H9 (cell line): ENCODE results near the gene FAM24A. TPM values are rescaled to one million over a fixed set of nuclear protein-coding genes. Genes with fewer than 3 reads are reported as not detected.

Source experiments
- DNase-seq: peaks from one replicate; pipeline ENCODE4 v3.0.0-alpha.2; 2017
- H2AFZ ChIP-seq: one replicate; pipeline ENCODE4 v1.6.1; 2013; ENCODE audit warnings: mild to moderate bottlenecking, low read length, control low read depth, moderate library complexity
- H2AK5ac ChIP-seq: 2 replicates; pipeline ENCODE4 v1.6.1; 2013; ENCODE audit warnings: low read length, control low read depth, mixed read lengths; ENCODE audit not compliant: insufficient read length
- H2BK120ac ChIP-seq: one replicate; pipeline ENCODE4 v1.6.1; 2013; ENCODE audit warnings: low read depth, mild to moderate bottlenecking, low read length, control low read depth, inconsistent platforms; ENCODE audit not compliant: poor library complexity, severe bottlenecking
- H2BK12ac ChIP-seq: 2 replicates; pipeline ENCODE4 v1.6.1; 2013; ENCODE audit warnings: low read length, control low read depth, mixed read lengths, low read depth; ENCODE audit not compliant: insufficient read length
- H2BK15ac ChIP-seq: 2 replicates; pipeline ENCODE4 v1.6.1; 2013; ENCODE audit warnings: low read depth, low read length, control low read depth
- H2BK20ac ChIP-seq: one replicate; pipeline ENCODE4 v1.6.1; 2013; ENCODE audit warnings: low read depth, mild to moderate bottlenecking, low read length, control low read depth, inconsistent platforms; ENCODE audit not compliant: poor library complexity, severe bottlenecking
- H2BK5ac ChIP-seq: 2 replicates; pipeline ENCODE4 v1.6.1; 2013; ENCODE audit warnings: low read length, control low read depth, mixed read lengths; ENCODE audit not compliant: insufficient read length
- H3K14ac ChIP-seq: 2 replicates; pipeline ENCODE4 v1.6.1; 2013; ENCODE audit warnings: low read length, control low read depth; ENCODE audit not compliant: insufficient read depth
- H3K18ac ChIP-seq: 2 replicates; pipeline ENCODE4 v1.6.1; 2013; ENCODE audit warnings: low read depth, mild to moderate bottlenecking, mixed read lengths, low read length, control low read depth; ENCODE audit not compliant: insufficient read length
- H3K23ac ChIP-seq: 2 replicates; pipeline ENCODE4 v1.6.1; 2013; ENCODE audit warnings: low read length, control low read depth, mixed read lengths, low read depth; ENCODE audit not compliant: insufficient read length
- H3K23me2 ChIP-seq: 2 replicates; pipeline ENCODE4 v1.6.1; 2013; ENCODE audit warnings: low read depth, mild to moderate bottlenecking, mixed read lengths, low read length, control low read depth; ENCODE audit not compliant: insufficient read length, poor library complexity, severe bottlenecking
- H3K27ac ChIP-seq: 2 replicates; pipeline ENCODE4 v1.5.1; 2013; ENCODE audit warnings: low read length, control low read depth, mixed read lengths, low read depth; ENCODE audit not compliant: insufficient read length
- H3K27me3 ChIP-seq: 2 replicates; pipeline ENCODE4 v1.6.1; 2013; ENCODE audit warnings: low read length, control low read depth, inconsistent platforms; ENCODE audit not compliant: insufficient read depth
- H3K4ac ChIP-seq: 2 replicates; pipeline ENCODE4 v1.6.1; 2013; ENCODE audit warnings: low read depth, mild to moderate bottlenecking, control low read depth, inconsistent platforms, low read length, moderate library complexity
- H3K4me1 ChIP-seq: 2 replicates; pipeline ENCODE4 v1.6.1; 2013; ENCODE audit warnings: low read length, control low read depth, inconsistent platforms; ENCODE audit not compliant: insufficient read depth
- H3K4me2 ChIP-seq: 2 replicates; pipeline ENCODE4 v1.6.1; 2013; ENCODE audit warnings: low read length, control low read depth, mixed read lengths; ENCODE audit not compliant: insufficient read length, insufficient read depth
- H3K56ac ChIP-seq: 2 replicates; pipeline ENCODE4 v1.6.1; 2013; ENCODE audit warnings: low read depth, mild to moderate bottlenecking, mixed read lengths, low read length, control low read depth; ENCODE audit not compliant: insufficient read length
- H3K79me1 ChIP-seq: 2 replicates; pipeline ENCODE4 v1.6.1; 2013; ENCODE audit warnings: low read depth, mild to moderate bottlenecking, moderate library complexity, low read length, control low read depth, inconsistent platforms; ENCODE audit not compliant: insufficient read depth, poor library complexity, severe bottlenecking
- H3K79me2 ChIP-seq: 2 replicates; pipeline ENCODE4 v1.6.1; 2013; ENCODE audit warnings: low read length, control low read depth, inconsistent platforms; ENCODE audit not compliant: insufficient read depth
- H3K9ac ChIP-seq: 2 replicates; pipeline ENCODE4 v1.6.1; 2013; ENCODE audit warnings: low read length, control low read depth, mixed read lengths; ENCODE audit not compliant: insufficient read length; ENCODE audit errors: extremely low read depth
- H3K9me3 ChIP-seq: one replicate; pipeline ENCODE4 v1.6.1; 2013; ENCODE audit warnings: low read depth, low read length, inconsistent platforms; ENCODE audit not compliant: control insufficient read depth
- H3T11ph ChIP-seq: one replicate; pipeline ENCODE4 v1.6.1; 2013; ENCODE audit warnings: mild to moderate bottlenecking, low read length, control low read depth, inconsistent platforms
- H4K20me1 ChIP-seq: one replicate; pipeline ENCODE4 v1.6.1; 2013; ENCODE audit not compliant: control insufficient read depth, insufficient read length, insufficient read depth
- H4K5ac ChIP-seq: 2 replicates; pipeline ENCODE4 v1.6.1; 2013; ENCODE audit warnings: low read depth, mild to moderate bottlenecking, mixed read lengths, low read length, control low read depth; ENCODE audit not compliant: insufficient read length
- H4K8ac ChIP-seq: replicated peaks from 2 replicates; pipeline ENCODE4 v1.6.1; 2013; ENCODE audit warnings: low read length, control low read depth, mixed read lengths, low read depth; ENCODE audit not compliant: insufficient read length
- H4K91ac ChIP-seq: 2 replicates; pipeline ENCODE4 v1.6.1; 2013; ENCODE audit warnings: low read depth, mild to moderate bottlenecking, moderate library complexity, mixed read lengths, low read length, control low read depth; ENCODE audit not compliant: insufficient read length
- H3K27ac Mint-ChIP-seq, 3 experiments: 2 replicates in 2 of 3; 3 replicates in 1 of 3; pipeline ENCODE4 v1.8.0; 2020 to 2021; ENCODE audit warnings: mixed read lengths in 3 of 3, mild to moderate bottlenecking in 1 of 3, moderate library complexity in 1 of 3
- H3K27me3 Mint-ChIP-seq: 2 replicates; pipeline ENCODE4 v1.8.0; 2021; ENCODE audit warnings: low read depth, mild to moderate bottlenecking, moderate library complexity, mixed read lengths
- H3K36me3 Mint-ChIP-seq, 3 experiments: 2 replicates in 2 of 3; 3 replicates in 1 of 3; pipeline ENCODE4 v1.8.0; 2020 to 2021; ENCODE audit warnings: low read depth in 3 of 3, mixed read lengths in 3 of 3; ENCODE audit not compliant: insufficient read depth in 1 of 3
- H3K4me1 Mint-ChIP-seq, 2 experiments: 2 replicates each; pipeline ENCODE4 v1.8.0; 2020; ENCODE audit warnings: mixed read lengths in 2 of 2
- H3K4me3 Mint-ChIP-seq, 2 experiments: 2 replicates in 1 of 2; 3 replicates in 1 of 2; pipeline ENCODE4 v1.8.0; 2020 to 2021; ENCODE audit warnings: mild to moderate bottlenecking in 2 of 2, mixed read lengths in 2 of 2, moderate library complexity in 1 of 2
- H3K9me3 Mint-ChIP-seq, 2 experiments: 2 replicates in 1 of 2; 3 replicates in 1 of 2; pipeline ENCODE4 v1.8.0; 2020; ENCODE audit warnings: mild to moderate bottlenecking in 2 of 2, mixed read lengths in 2 of 2, moderate library complexity in 1 of 2
- CTCF ChIP-seq: fragments of 200-600 bp; sonication (generic); conservative IDR thresholded peaks from 3 replicates; pipeline ENCODE4 v1.8.0; 2021; ENCODE audit warnings: antibody characterized with exemption, mild to moderate bottlenecking
- WGBS: extraction: QIAGEN DNeasy Blood & Tissue Kit; methylation state at CpG from one replicate; pipeline ENCODE4 v1.1.7; 2013; ENCODE audit warnings: missing lambda C conversion rate, low lambda C conversion rate, mixed read lengths; ENCODE audit not compliant: insufficient read length; ENCODE audit errors: extremely low coverage; 5-methylcytosine and 5-hydroxymethylcytosine counted together
- total RNA-seq: library from RNA; stranded (reverse); gene quantifications from 2 replicates; pipeline ENCODE4 v1.2.1, GENCODE V29; 2021

FAM24A gene
- total RNA-seq, 1 experiment from 2014 or later = not detected

- Histone ChIP-seq H3K4ac (no peak overlapping the region), H3K79me2 (no peaks in the 10 kb centered on the region), H2BK12ac (no peak overlapping the region), H3K23ac (no peak overlapping the region), H2BK20ac (no peak overlapping the region), H2AK5ac (no peak overlapping the region), H3K79me1 (no peaks in the 10 kb centered on the region), H3K56ac (no peak overlapping the region), H2BK15ac (no peak overlapping the region), H2AFZ (no peak overlapping the region), H3K27ac (no peak overlapping the region), H2BK5ac (no peak overlapping the region), H2BK120ac (no peak overlapping the region), H3T11ph (no peak overlapping the region), H3K4me1 (no peaks in the 10 kb centered on the region), H3K9me3 (no peaks in the 10 kb centered on the region), H4K20me1 (no peaks in the 10 kb centered on the region), H3K23me2 (no peaks in the 10 kb centered on the region), H4K5ac (no peak overlapping the region), H4K91ac (no peak overlapping the region), H3K18ac (no peak overlapping the region), H3K9ac (no peak overlapping the region), H3K4me2 (no peak overlapping the region), H4K8ac (no peak overlapping the region), H3K14ac (no peak overlapping the region), H3K27me3 (no peaks in the 10 kb centered on the region)
- no CpG with 5 or more reads among the region's 6 CpGs for WGBS
- Mint-ChIP-seq H3K27ac (no peak overlapping the region), H3K27me3 (no peaks in the 10 kb centered on the region; the same call in 1 of the 2 replicates), H3K36me3 (peaks cover 5 to 13% (median 6%) of the 10 kb centered on the region in 3 experiments), H3K4me1 (no peaks in the 10 kb centered on the region), H3K4me3 (no peak overlapping the region), H3K9me3 (peaks cover 4% of the 10 kb centered on the region in 2 experiments; a peak in 2 of 5 replicates)
- DNase-seq = no peak
- TF ChIP-seq CTCF = no peak
Measured at GRCh38 chr10:122931088-122931906, 20.9 kb downstream of the FAM24A start.
